Lower leg skin (tissue), 3 donors: ENCODE results near the gene FOXB1.

Experiments used
- POLR2A ChIP-seq, 2 donors: fragments of 450-650 bp; IDR thresholded peaks; one replicate each; pipeline ENCODE4 v1.6.1; 2016 to 2017; ENCODE audit warnings: antibody characterized with exemption in 2 of 2, mild to moderate bottlenecking in 1 of 2, moderate library complexity in 1 of 2
- TF ChIP-seq, protein P1 (sequence below), 3 donors: fragments of 450-650 bp; IDR thresholded peaks; one replicate each; pipeline ENCODE4 v1.5.1; 2016; ENCODE audit warnings: antibody characterized with exemption in 3 of 3, mild to moderate bottlenecking in 3 of 3, moderate library complexity in 2 of 3

DNA sequence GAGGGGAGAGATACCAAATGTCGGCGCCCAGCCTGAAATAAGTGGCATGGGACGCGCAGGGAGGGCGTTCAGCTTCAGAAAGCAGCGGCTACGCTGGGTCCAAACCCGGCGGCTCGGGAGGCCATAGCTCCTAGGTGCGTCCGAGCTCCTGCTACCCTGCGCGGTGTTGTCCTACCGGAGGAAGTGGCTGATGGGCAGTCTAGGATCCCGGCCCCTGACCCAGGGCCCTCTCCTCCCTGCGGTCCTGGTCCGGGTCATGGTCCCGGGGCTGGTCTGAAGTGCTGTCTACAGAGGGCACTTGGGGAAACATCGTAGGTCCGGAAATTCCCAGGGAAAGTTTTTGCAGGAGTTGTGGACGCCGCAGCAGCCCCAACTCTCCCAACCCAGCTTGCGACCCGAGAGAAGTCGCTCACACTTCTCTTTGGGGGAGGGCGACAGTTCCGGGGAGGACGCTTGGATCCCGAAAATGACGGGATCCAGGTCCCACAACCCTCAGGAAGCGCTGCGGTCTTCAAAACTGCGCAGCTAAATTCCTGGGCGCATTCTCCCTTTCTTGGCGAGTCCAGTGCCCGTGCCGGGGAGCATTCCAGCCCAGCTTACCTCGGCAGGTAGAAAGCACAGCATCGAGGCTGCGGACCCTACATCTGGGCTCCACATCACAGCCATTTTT, 9.1 kb upstream of the FOXB1 start:
- no peak for TF ChIP-seq POLR2A (IDR thresholded peaks at IDR 0.05)
- TF ChIP-seq, protein P1, sequence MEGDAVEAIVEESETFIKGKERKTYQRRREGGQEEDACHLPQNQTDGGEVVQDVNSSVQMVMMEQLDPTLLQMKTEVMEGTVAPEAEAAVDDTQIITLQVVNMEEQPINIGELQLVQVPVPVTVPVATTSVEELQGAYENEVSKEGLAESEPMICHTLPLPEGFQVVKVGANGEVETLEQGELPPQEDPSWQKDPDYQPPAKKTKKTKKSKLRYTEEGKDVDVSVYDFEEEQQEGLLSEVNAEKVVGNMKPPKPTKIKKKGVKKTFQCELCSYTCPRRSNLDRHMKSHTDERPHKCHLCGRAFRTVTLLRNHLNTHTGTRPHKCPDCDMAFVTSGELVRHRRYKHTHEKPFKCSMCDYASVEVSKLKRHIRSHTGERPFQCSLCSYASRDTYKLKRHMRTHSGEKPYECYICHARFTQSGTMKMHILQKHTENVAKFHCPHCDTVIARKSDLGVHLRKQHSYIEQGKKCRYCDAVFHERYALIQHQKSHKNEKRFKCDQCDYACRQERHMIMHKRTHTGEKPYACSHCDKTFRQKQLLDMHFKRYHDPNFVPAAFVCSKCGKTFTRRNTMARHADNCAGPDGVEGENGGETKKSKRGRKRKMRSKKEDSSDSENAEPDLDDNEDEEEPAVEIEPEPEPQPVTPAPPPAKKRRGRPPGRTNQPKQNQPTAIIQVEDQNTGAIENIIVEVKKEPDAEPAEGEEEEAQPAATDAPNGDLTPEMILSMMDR (IDR thresholded peaks at IDR 0.05) = no peak
